GM12878 (cell line): ENCODE data around the gene MUL1. TPM values are rescaled to one million over a fixed set of nuclear protein-coding genes. Genes with fewer than 3 reads are reported as not detected.

ENCODE experiments used
- ATAC-seq: fragments of 200-7000 bp; cut with Tn5 transposase; 3 replicates; pipeline ENCODE4 v1.9.1; 2020; ENCODE audit warnings: mild to moderate bottlenecking, moderate library complexity
- BruUV-seq: library from RNA; stranded (reverse); fragments of 400-500 nt; replicated peaks from 2 replicates; lab custom pipeline; 2021; lab: Mats Ljungman, UMichigan
- CTCF ChIA-PET: fragments of 300-600 bp; sonication (Branson Sonifier 250); formaldehyde crosslinking; extraction: SDS; loops from one replicate; lab custom pipeline; 2021; ENCODE audit warnings: inconsistent platforms; lab: Yijun Ruan, JAX
- POLR2A ChIA-PET: fragments of 350-600 bp; formaldehyde crosslinking; extraction: SDS; loops from one replicate; lab custom pipeline; 2021; ENCODE audit warnings: inconsistent platforms; lab: Charles Lee
- RAD21 ChIA-PET: fragments of 300-600 bp; sonication (Branson Sonifier 250); formaldehyde crosslinking; loops from one replicate; lab custom pipeline; 2023; ENCODE audit warnings: antibody characterized with exemption; ENCODE audit not compliant: unreplicated experiment; lab: Charles Lee
- SMC1A ChIA-PET: fragments of 300-600 bp; sonication (Branson Sonifier 250); formaldehyde crosslinking; loops from one replicate; lab custom pipeline; 2023; ENCODE audit not compliant: unreplicated experiment, uncharacterized antibody; lab: Charles Lee
- DNase-seq: peaks from one replicate; pipeline ENCODE4 v3.0.0-alpha.2; 2011; ENCODE audit warnings: low read depth, low spot score
- FAIRE-seq: peaks from 3 replicates; lab custom pipeline; 2011; peaks lifted over from hg19 to GRCh38; lab: Jason Lieb, UNC
- H2AFZ ChIP-seq: 2 replicates; pipeline ENCODE4 v1.6.0; 2011; ENCODE audit warnings: low read depth, low read length, control low read depth; ENCODE audit not compliant: control insufficient read depth
- H3K27ac ChIP-seq: 2 replicates; pipeline ENCODE4 v1.5.1; 2011; ENCODE audit warnings: control low read depth; ENCODE audit not compliant: control insufficient read depth, insufficient read depth
- H3K27me3 ChIP-seq, 2 experiments: replicated peaks in 1 of 2; 2 replicates each; pipeline versions ENCODE4 v1.6.0 to v1.6.1; 2011; ENCODE audit warnings: low read length in 1 of 2; ENCODE audit not compliant: control insufficient read depth in 2 of 2, insufficient read depth in 2 of 2
- H3K36me3 ChIP-seq, 2 experiments: 2 replicates each; pipeline ENCODE4 v1.5.1; 2011; ENCODE audit warnings: low read length in 1 of 2; ENCODE audit not compliant: control insufficient read depth in 2 of 2, insufficient read depth in 2 of 2
- H3K4me1 ChIP-seq: 2 replicates; pipeline ENCODE4 v1.6.1; 2011; ENCODE audit warnings: mild to moderate bottlenecking, low read length, moderate library complexity, mixed read lengths; ENCODE audit not compliant: control insufficient read depth, insufficient read depth
- H3K4me2 ChIP-seq: 2 replicates; pipeline ENCODE4 v1.6.0; 2011; ENCODE audit warnings: control low read depth; ENCODE audit not compliant: control insufficient read depth, insufficient read depth
- H3K4me3 ChIP-seq: fragments of 200-600 bp; sonication (generic); 2 replicates; pipeline ENCODE4 v1.5.1; 2016
- H3K79me2 ChIP-seq: 2 replicates; pipeline ENCODE4 v1.6.0; 2011; ENCODE audit warnings: low read length; ENCODE audit not compliant: control insufficient read depth, insufficient read depth
- H3K9ac ChIP-seq: 2 replicates; pipeline ENCODE4 v1.8.0; 2011; ENCODE audit warnings: low read length, control low read depth, mixed read lengths; ENCODE audit not compliant: control insufficient read depth, insufficient read depth
- H3K9me3 ChIP-seq: replicated peaks from 3 replicates; pipeline ENCODE4 v1.5.1; 2011; ENCODE audit warnings: mild to moderate bottlenecking, low read length; ENCODE audit not compliant: control insufficient read depth, insufficient read depth
- H4K20me1 ChIP-seq: 2 replicates; pipeline ENCODE4 v1.6.0; 2011; ENCODE audit not compliant: control insufficient read depth, insufficient read depth
- BHLHE40 ChIP-seq, 2 experiments: fragments of 450-650 bp in 1 of 2; IDR thresholded peaks; 2 replicates each; pipeline ENCODE4 v1.6.1; 2011 to 2017; ENCODE audit warnings: low read depth in 2 of 2, borderline replicate concordance in 1 of 2, improper control_type of control experiment in 1 of 2, low read length in 1 of 2, mild to moderate bottlenecking in 1 of 2
- CHD4 ChIP-seq: fragments of 200-600 bp; sonication (generic); IDR thresholded peaks from 2 replicates; pipeline ENCODE4 v1.6.1; 2016; ENCODE audit warnings: mild to moderate bottlenecking
- MEF2B ChIP-seq: fragments of 450-650 bp; IDR thresholded peaks from 2 replicates; pipeline ENCODE4 v1.6.1; 2018; ENCODE audit warnings: mild to moderate bottlenecking, moderate library complexity; ENCODE audit not compliant: partially characterized antibody, poor library complexity, severe bottlenecking
- MYB ChIP-seq: fragments of 150-350 bp; IDR thresholded peaks from 2 replicates; pipeline ENCODE4 v1.6.1; 2014; ENCODE audit warnings: mild to moderate bottlenecking, low read depth, low read length, borderline replicate concordance
- POLR2AphosphoS2 ChIP-seq: IDR thresholded peaks from 2 replicates; pipeline ENCODE4 v1.6.1; 2011; ENCODE audit warnings: low read depth, mild to moderate bottlenecking, low read length, improper control_type of control experiment, moderate library complexity
- SPI1 ChIP-seq: IDR thresholded peaks from 2 replicates; pipeline ENCODE4 v1.6.1; 2011; ENCODE audit warnings: low read depth, mild to moderate bottlenecking, low read length, moderate library complexity, borderline replicate concordance; ENCODE audit not compliant: insufficient read depth
- ZBED1 ChIP-seq: IDR thresholded peaks from 2 replicates; pipeline ENCODE4 v1.6.1; 2016; ENCODE audit warnings: borderline replicate concordance
- ZNF274 ChIP-seq: IDR thresholded peaks from one replicate; pipeline ENCODE4 v1.8.0; 2011; ENCODE audit not compliant: insufficient read length, insufficient read depth
- WGBS: methylation state at CpG from one replicate; pipeline ENCODE4 v1.1.6; 2016; ENCODE audit warnings: low lambda C conversion rate; ENCODE audit not compliant: insufficient replicate concordance, insufficient coverage; ENCODE audit errors: missing lambda C conversion rate; 5-methylcytosine and 5-hydroxymethylcytosine counted together
- in situ Hi-C: fragments of 300-500 bp; cut with MboI; formaldehyde crosslinking; loops from 9 replicates; pipeline ENCODE4 v1.14.3; 2018; ENCODE audit warnings: mixed read lengths
- intact Hi-C: fragments of 100-400 bp; cut with micrococcal nuclease; formaldehyde crosslinking; loops from one replicate; pipeline ENCODE4 v1.14.2; 2022; ENCODE audit not compliant: unreplicated experiment
- polyA plus RNA-seq, 11 experiments: library from polyadenylated mRNA; depleted of rRNA in 4 of 11; unstranded in 6 of 11; stranded (reverse) in 5 of 11; fragments of >200 nt; fragmentation: Nextera tagmentation in 4 of 11; fragmentation: Illumina TruSeq in 1 of 11; extraction: Ambion mirVana in 4 of 11; extraction: Trizol in 1 of 11; gene quantifications; 1 replicate in 1 of 11; 2 replicates in 10 of 11; pipeline versions ENCODE4 v1.2.1 to v1.2.3, GENCODE V29; 2011 to 2016; ENCODE audit warnings: inconsistent platforms in 2 of 11, missing spikeins in 2 of 11, low read depth in 1 of 11
- total RNA-seq, 4 experiments: library from RNA; depleted of rRNA in 3 of 4; stranded (reverse); fragments of >200 nt in 3 of 4; fragmentation: Illumina TruSeq in 1 of 4; extraction: Trizol in 1 of 4; gene quantifications; 2 replicates each; pipeline versions ENCODE4 v1.2.1 to v1.2.3, GENCODE V29; 2013 to 2021
- TF ChIP-seq, protein P1 (sequence below): IDR thresholded peaks from 2 replicates; pipeline ENCODE4 v1.6.1; 2012; ENCODE audit warnings: low read length, inconsistent platforms

MUL1 gene
- total and polyA plus RNA-seq, 10 of the 15 experiments (the other 5 are each of a cell fraction or from before 2014, with no cell fraction given): 4.9 to 27.0 (median 15.5) TPM

DNA sequence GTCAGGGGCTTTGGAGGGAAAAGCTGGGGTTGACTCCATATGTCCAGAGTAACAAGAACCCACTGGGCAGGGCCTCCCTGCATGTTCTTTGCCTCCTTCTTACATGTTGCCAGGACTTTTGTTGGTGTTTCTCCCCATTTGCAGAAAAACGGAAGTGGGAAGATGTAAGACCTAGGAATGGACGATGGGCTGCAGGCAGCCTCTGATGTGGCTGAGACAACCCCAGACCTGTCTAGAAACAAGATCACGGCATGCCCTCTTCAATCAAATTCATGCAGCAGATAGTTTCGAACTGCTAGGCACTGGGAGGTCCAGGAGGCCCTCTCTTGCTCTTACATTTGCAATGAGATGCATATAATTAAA is 47.8 kb upstream of the MUL1 start:
- Histone ChIP-seq H3K27ac (no peak overlapping the region), H3K27me3 (peaks cover 5 to 10% of the 10 kb centered on the region in 2 experiments), H3K9me3 (no peaks in the 10 kb centered on the region), H2AFZ (no peak overlapping the region), H3K4me2 (no peak overlapping the region), H3K36me3 (no peaks in the 10 kb centered on the region), H3K4me3 (no peak overlapping the region), H3K79me2 (no peaks in the 10 kb centered on the region), H4K20me1 (no peaks in the 10 kb centered on the region), H3K9ac (no peak overlapping the region), H3K4me1 (no peaks in the 10 kb centered on the region)
- ChIA-PET SMC1A (no interaction called here), RAD21 (no interaction called here), CTCF (interaction anchor here (1.0 kb wide), 1 partner anchor 9 kb away, joined by 3 read pairs; no protein-coding TSS in a partner anchor), POLR2A (no interaction called here)
- intact Hi-C loops: no loop called here
- in situ Hi-C loops: no loop called here
- WGBS: 12% methylated on average over 4 of the region's 4 CpGs
- no TSS peak for BruUV-seq
- 0 out of 3 replicates have a peak, but pooled peaks have one; percentile 20 for ATAC-seq
- no peak for DNase-seq
- no peak for TF ChIP-seq MYB
- peak; percentile 67; the same call in 1 of the 2 replicates for TF ChIP-seq SPI1
- no peak for TF ChIP-seq BHLHE40 (IDR thresholded peaks at IDR 0.05; ENCODE audit: borderline replicate concordance in 1 of 2, low read depth in 2 of 2, low read length in 1 of 2)
- no peak for TF ChIP-seq ZBED1
- TF ChIP-seq MEF2B: no peak
- TF ChIP-seq, protein P1, sequence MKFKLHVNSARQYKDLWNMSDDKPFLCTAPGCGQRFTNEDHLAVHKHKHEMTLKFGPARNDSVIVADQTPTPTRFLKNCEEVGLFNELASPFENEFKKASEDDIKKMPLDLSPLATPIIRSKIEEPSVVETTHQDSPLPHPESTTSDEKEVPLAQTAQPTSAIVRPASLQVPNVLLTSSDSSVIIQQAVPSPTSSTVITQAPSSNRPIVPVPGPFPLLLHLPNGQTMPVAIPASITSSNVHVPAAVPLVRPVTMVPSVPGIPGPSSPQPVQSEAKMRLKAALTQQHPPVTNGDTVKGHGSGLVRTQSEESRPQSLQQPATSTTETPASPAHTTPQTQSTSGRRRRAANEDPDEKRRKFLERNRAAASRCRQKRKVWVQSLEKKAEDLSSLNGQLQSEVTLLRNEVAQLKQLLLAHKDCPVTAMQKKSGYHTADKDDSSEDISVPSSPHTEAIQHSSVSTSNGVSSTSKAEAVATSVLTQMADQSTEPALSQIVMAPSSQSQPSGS: no peak
- no peak for TF ChIP-seq ZNF274
- no peak for TF ChIP-seq CHD4
- TF ChIP-seq POLR2AphosphoS2: no peak
- no peak for FAIRE-seq
